Activated naive CD4-positive, alpha-beta T cell (primary cell): ENCODE data around the gene TRPT1.

Source experiments
- DNase-seq, 4 experiments: peaks; one replicate each; lab custom pipeline; 2025; lab: John Stamatoyannopoulos, UW

Gene TRPT1

GRCh38 chr11:64207256-64208085 lies 18.5 kb downstream of the TRPT1 start:
- DNase-seq = peak; percentile 36 to 70 (median 45)

- DNase-seq = peak in 2 of 4 experiments; percentile 38 to 64
Observed at GRCh38 chr11:64206457-64207255, 19.3 kb downstream of the TRPT1 start, which contains the start of gene FERMT3. FERMT3 (plus strand) TSS chr11:64206721; CDS start chr11:64207365, 644 bp downstream.

GRCh38 chr11:64204464-64204989 lies 21.5 kb downstream of the TRPT1 start:
- peak in 3 of 4 experiments; percentile 26 to 78 (median 66) for DNase-seq

- no peak for DNase-seq
Observed at GRCh38 chr11:64204080-64204440, 21.9 kb downstream of the TRPT1 start.

GRCh38 chr11:64203421-64204079 lies 22.4 kb downstream of the TRPT1 start:
- no peak for DNase-seq

- DNase-seq = no peak
Observed at GRCh38 chr11:64202992-64203391, 23.0 kb downstream of the TRPT1 start.

- DNase-seq = no peak
Observed at GRCh38 chr11:64201543-64201942, 24.4 kb downstream of the TRPT1 start.

- DNase-seq = no peak
Observed at GRCh38 chr11:64198511-64198910, 27.5 kb downstream of the TRPT1 start.

GRCh38 chr11:64196626-64197025 lies 29.4 kb downstream of the TRPT1 start:
- no peak for DNase-seq

GRCh38 chr11:64192434-64192833 lies 33.6 kb downstream of the TRPT1 start:
- no peak for DNase-seq

- peak in 1 of 4 experiments; percentile 9 for DNase-seq
Observed at GRCh38 chr11:64186492-64187165, 39.4 kb downstream of the TRPT1 start.

- peak; percentile 99 to 100 (median 100) for DNase-seq
Observed at GRCh38 chr11:64185693-64186491, 40.1 kb downstream of the TRPT1 start, which contains the start of gene STIP1. STIP1 (plus strand) TSS chr11:64186171; CDS start chr11:64186262, 91 bp downstream.

- peak in 1 of 4 experiments; percentile 53 for DNase-seq
Observed at GRCh38 chr11:64185175-64185692, 40.8 kb downstream of the TRPT1 start.

- no peak for DNase-seq
Observed at GRCh38 chr11:64183890-64184289, 42.1 kb downstream of the TRPT1 start.

- DNase-seq = peak in 1 of 4 experiments; percentile 26
Observed at GRCh38 chr11:64181506-64182411, 44.2 kb downstream of the TRPT1 start.

- DNase-seq = no peak
Observed at GRCh38 chr11:64180891-64181290, 45.1 kb downstream of the TRPT1 start.

GRCh38 chr11:64178951-64179639 lies 46.9 kb downstream of the TRPT1 start:
- DNase-seq = no peak

- DNase-seq = no peak
Observed at GRCh38 chr11:64178203-64178602, 47.8 kb downstream of the TRPT1 start.

- DNase-seq = no peak
Observed at GRCh38 chr11:64176751-64177150, 49.2 kb downstream of the TRPT1 start.
